ENCODE measurements around the gene SUSD5.
"Not testable (repeated sequence)": the region's sequence is repeated elsewhere in the genome, so short reads cannot be mapped to it uniquely, and the experiment has no call there.

The SUSD5 gene

GRCh38 chr3:33111581-33111980, 107.0 kb downstream of the SUSD5 start:
- DNase-seq: no peak

DNA sequence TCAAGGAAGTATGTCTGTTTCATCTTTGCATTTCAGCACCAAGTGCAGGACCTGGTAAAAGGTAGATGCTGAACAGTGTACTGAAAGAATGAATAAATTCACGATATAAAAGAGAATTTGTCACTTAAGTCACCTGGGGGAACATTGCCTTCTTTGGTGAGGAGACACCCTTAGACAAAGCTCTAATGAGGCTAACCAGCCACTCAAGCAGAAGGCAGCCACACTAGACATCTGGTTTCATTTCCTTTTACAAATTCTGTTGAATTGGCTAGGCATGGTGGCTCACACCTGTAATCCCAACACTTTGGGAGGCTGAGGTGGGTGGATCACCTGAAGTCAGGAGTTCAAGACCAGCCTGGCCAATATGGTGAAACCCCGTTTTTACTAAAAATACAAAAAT, 111.8 kb downstream of the SUSD5 start:
- DNase-seq: not testable (repeated sequence)

DNA sequence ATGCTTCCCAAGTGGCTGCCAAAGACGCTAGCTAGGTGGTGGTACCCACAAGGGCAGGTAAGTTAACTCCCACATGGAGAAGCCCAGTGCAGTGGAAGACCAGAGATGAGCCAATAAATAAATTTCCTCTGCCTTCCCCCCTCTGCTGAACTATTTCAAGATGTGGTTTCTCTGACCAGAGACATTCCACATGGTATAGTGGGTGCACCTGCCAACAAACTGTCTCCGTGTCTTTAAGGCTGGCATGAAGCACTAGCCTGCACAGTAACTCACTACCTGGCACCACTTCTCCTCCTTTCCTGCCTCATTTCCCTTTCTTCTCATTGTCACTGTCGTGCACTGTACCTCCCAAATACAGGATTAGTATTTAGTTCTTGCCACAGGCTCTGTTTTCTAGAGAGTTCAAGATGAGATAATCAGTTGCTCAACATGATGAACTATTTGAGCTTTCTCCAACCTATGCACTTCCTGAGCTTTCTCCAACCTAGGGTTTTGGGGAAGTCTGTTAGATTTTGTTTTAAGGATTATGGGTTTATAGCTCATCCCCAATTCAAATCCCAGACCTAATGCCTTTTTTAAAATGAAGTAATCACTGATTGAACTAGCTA, 113.2 kb downstream of the SUSD5 start:
- no peak for DNase-seq

- DNase-seq: no peak
Observed at GRCh38 chr3:33104803-33105202, 113.8 kb downstream of the SUSD5 start.

DNA sequence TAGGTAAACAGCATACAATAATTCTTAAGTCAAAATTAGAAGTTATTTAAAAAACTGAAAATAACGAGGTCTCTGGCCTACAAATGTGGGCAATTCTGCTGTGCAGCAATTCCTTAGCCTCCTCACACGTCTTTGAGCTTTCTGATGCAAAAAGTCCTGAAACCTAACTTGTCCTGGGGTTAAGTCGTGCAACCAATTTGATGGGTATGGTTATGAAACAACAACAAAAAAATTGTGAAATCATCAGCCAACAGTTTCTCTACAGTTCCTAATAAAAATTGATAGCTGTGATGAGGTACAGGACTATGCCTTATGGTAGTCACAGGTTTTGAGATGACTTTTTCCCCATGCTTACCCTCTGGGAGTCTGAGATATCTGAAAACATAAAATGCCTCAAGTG, 115.1 kb downstream of the SUSD5 start:
- no peak for DNase-seq

GRCh38 chr3:33103034-33103433, 115.6 kb downstream of the SUSD5 start:
- no peak for DNase-seq

- DNase-seq: no peak
Observed at GRCh38 chr3:33100229-33100628, 118.4 kb downstream of the SUSD5 start.

All from midbrain (tissue), 1 donor.